ENCODE data around the gene FSIP1.

Gene FSIP1

DNA sequence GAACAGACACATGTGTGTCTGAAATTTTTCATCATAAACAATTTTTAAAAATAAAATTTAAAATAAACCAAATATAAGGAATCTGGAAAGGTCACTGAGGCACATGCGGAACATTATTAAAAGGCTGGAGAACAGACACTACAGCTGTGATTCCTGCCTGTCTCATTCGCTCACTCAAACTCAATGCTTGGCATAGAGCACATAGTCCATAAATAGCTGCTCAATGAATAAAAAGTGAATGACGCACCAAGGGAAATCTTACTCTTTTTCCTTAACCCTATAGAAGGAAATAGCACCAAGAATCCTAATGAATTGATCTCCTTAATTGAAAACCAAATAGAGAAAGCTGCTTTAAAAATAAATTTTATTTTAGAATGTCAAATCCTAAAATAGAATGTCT is 98.4 kb downstream of the FSIP1 start:
- DNase-seq (ENCODE audit: low read depth) = no peak

DNA sequence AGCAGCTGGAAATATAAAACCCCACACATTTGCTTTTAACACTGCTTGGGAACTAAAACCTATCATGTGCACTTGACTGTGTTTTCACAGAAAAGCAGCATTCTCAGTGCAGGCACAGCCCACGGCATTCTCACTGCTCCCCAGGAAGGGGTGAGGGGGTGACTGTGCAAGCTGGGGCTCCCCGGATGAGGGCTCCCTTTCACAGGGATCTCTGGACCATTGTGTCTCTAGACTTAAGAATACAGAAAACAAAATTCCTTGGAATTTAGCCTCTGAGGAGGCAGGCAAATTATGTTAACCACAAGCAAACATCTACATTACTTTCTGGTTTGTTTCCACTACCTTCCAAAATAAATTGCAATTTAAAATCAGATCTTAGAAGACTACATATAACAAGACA is 100.3 kb downstream of the FSIP1 start:
- no peak for DNase-seq (ENCODE audit: low read depth)

- no peak for DNase-seq (ENCODE audit: low read depth)
These were observed 101.8 kb downstream of the FSIP1 start for GRCh38 chr15:39680868-39681267.

- no peak for DNase-seq (ENCODE audit: low read depth)
These were observed 110.0 kb downstream of the FSIP1 start for GRCh38 chr15:39672666-39673065.

DNA sequence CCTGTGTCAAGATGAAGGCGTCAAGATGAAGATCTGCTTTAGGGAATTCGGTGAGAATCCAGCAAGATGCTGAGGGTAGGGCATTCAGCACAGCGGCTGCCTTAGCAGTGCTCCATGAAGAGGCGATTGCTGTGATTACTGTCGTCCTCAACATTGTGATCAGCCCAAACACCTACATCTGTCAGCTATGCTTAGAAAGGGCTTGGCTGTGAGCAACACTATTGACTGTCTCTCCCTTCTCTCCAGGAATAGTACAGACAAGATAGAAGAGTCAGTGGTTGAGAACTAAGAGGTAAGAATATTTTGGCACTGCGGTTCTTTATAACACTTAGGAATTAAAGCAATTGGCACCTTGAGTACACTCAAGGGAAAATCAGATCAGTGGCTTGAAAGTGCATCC is 110.5 kb downstream of the FSIP1 start:
- no peak for DNase-seq (ENCODE audit: low read depth)

- no peak for DNase-seq (ENCODE audit: low read depth)
These were observed 112.0 kb downstream of the FSIP1 start for GRCh38 chr15:39670687-39671086.

DNA sequence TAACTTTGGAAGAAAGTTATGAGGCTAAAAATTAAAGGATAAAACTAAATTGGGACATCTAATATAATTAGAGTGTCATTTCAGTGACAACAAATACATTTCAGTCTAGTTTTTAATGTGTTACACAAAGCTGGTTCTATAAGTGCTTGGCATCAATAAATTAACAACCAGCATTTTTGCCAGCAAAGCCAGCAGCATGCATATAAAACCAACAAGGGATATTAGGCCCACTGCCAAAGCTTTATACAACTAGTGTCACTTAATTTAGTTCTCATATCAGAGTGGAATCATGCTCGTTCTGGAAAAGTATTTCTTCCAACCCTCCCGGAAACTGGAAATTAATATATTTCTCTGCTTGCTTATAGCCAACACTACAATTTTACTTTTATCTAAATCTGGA is 113.0 kb downstream of the FSIP1 start:
- no peak for DNase-seq (ENCODE audit: low read depth)

GRCh38 chr15:39669241-39669640 is 113.4 kb downstream of the FSIP1 start:
- no peak for DNase-seq (ENCODE audit: low read depth)

GRCh38 chr15:39668457-39668856 is 114.2 kb downstream of the FSIP1 start:
- no peak for DNase-seq (ENCODE audit: low read depth)

DNA sequence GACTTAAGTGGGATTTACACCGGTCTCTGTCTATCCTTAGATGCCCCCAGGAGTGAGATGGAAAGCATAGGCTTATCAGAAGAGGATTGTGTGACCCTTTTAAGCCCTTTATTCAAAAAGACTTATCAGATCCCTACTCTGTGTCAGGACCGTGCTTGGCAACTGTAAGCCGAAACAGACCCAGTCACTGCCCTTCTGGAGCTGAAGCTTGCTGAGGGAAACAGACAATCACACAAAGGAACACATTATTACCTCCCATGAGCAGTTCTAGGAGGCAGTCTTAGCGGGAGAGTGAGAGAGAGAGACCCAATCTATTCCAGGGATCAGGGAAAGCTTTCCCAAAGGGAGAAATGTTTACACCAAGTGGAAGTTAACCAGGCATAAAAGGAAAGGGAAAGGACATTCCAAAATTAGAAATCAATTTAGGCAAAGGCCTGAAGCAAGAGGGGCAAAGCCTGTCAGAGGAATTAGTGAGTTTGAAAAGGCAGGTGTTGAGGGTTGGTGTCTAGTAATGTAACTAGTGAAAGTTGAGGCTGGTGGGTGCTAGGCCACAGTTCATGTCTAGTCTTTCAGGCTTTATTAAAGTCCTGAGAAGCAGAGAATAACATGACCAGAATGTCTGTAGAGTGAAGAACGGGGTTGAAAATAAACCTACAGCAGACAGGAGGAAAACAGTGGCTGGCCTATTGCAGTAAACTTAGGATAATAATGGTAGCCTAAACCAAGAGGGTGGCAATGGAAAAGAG is 115.1 kb downstream of the FSIP1 start:
- DNase-seq (ENCODE audit: low read depth) = no peak

DNA sequence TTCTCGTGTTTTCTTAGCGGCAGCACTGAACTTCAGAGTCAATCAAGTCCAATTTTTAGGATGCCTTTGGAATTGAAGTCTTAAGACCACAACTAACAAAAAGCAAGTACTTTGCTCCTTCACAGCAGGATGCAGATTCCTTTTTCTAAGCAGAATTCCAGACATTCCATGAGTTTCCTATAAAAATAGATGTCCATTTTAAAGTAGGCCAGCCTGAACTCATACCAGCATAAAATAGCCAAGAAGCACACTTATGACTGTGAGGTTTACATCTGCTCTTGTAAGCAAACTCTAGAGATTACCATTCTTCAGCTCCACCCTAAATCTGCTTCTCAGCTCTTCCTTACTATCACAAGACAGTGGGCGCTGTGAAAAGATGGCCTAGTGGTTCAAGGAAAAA is 116.0 kb downstream of the FSIP1 start:
- no peak for DNase-seq (ENCODE audit: low read depth)

DNA sequence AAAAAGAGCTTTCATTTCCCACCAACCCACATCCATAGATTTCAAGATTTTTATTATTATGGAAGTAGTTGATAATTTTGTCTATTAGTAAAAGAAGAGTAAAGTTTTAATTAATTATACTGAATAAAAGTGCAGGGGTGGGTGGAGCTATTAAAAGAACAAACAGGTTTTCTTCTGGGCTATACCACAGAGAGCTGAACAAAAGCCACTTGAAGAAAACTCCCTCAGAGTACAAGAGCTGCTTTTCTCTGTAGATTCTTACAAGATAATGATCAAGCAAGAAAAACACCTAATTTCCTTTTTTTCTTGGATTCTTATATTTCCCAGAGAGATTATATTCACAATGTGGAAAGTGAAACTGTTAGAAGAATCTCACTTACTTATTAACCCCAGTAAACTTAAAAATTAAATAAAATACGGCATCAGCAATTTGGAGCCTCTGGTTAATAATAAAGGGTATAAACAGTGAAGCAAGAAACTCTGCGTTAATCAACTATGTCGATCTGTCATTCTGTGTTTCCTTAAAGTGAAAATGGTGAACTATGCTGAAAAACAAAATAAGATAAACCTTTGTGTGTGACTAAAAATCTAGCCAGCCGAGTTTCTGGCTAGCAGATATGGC is 116.9 kb downstream of the FSIP1 start:
- no peak for DNase-seq (ENCODE audit: low read depth)

GRCh38 chr15:39663704-39664250 is 118.9 kb downstream of the FSIP1 start:
- no peak for DNase-seq (ENCODE audit: low read depth)

DNA sequence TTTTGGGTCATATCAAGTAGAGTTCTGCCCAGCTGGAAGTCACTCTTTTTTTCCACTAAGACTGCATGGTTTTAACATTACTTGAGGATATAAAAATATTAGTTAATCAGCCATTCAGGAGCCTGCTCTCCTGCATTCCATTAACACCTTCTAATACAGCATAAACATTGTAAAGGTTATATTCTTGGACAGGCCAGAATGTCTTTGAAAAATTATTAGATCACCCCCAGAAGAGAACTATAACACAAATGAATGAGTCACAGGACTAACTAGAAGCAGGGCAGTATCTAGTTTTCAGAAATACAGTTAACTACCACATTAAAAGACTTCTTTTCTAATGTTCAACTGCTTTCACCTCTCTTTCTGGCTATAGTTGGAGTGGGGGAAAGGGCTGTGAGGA is 120.9 kb downstream of the FSIP1 start:
- DNase-seq (ENCODE audit: low read depth) = no peak

- DNase-seq (ENCODE audit: low read depth) = no peak
These were observed 123.9 kb downstream of the FSIP1 start for GRCh38 chr15:39658740-39659139.

GRCh38 chr15:39657668-39658067 is 125.0 kb downstream of the FSIP1 start:
- no peak for DNase-seq (ENCODE audit: low read depth)

GRCh38 chr15:39657181-39657580 is 125.5 kb downstream of the FSIP1 start:
- no peak for DNase-seq (ENCODE audit: low read depth)

- DNase-seq (ENCODE audit: low read depth) = no peak
These were observed 128.3 kb downstream of the FSIP1 start for GRCh38 chr15:39654304-39654703.

DNA sequence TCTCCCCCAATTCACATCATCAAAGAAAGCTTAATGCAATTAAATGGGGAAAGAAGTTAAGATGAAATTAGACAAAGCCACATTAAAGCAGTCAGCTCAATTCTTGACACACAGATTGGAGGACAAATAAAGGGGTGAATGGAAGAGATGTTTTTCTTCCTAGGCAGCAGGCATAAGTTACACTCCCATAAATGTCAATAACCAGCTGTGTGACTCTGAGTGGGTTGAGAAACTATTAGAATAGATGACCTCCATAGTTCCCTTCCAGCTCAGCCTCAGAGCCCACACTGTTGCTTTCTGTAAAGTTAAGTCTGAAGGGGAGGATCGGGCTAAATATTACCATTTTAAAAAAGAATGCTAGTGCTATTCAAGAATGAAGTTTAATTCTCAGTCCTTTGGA is 130.8 kb downstream of the FSIP1 start:
- DNase-seq (ENCODE audit: low read depth) = no peak

- DNase-seq (ENCODE audit: low read depth) = no peak
These were observed 131.3 kb downstream of the FSIP1 start for GRCh38 chr15:39651295-39651694.

- DNase-seq (ENCODE audit: low read depth) = no peak
These were observed 132.9 kb downstream of the FSIP1 start for GRCh38 chr15:39649757-39650156.

DNA sequence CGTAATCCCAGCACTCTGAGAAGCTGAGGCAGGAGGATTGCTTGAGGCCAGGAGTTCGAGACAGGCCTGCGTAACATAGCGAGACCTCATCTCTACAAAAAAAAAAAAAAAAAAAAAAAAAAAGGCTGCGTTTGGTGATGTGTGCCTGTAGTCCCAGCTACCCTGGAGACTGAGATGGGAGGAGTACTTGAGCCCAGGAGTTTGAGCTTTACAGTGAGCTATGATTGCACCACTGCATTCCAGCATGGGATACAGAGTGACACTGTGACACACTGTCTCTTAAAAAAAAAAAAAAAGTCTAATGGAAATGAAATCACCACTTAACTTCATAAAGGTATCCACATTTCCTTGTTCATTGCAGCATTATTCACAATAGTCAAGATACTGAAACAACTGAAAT is 136.2 kb downstream of the FSIP1 start:
- no peak for DNase-seq (ENCODE audit: low read depth)

GRCh38 chr15:39645976-39646257 is 136.7 kb downstream of the FSIP1 start:
- DNase-seq (ENCODE audit: low read depth) = no peak

Measured in stimulated activated CD8-positive, alpha-beta memory T cell treated with anti-CD3 and anti-CD28 coated beads, Interleukin-4, amount 100 ng/mL, for 24 hours (primary cell).